SK-N-SH (cell line): ENCODE data around the gene FAHD1. TPM values are rescaled to one million over a fixed set of nuclear protein-coding genes. Genes with fewer than 3 reads are reported as not detected.
A peak's percentile ranks its signal among the peaks of the same experiment; 100 is the strongest.

Experiments
- CTCF ChIA-PET: fragments of 300-600, 350-600 bp; formaldehyde crosslinking; extraction: SDS; loops from one replicate; lab custom pipeline; 2021; lab: Yijun Ruan, JAX
- POLR2A ChIA-PET: fragments of 350-600 bp; sonication (Branson Sonifier 250); formaldehyde crosslinking; extraction: SDS; loops from one replicate; lab custom pipeline; 2020; ENCODE audit warnings: antibody characterized with exemption, inconsistent platforms; lab: Yijun Ruan, JAX
- DNase-seq: peaks from one replicate; pipeline ENCODE4 v3.0.0; 2012
- H2AFZ ChIP-seq: fragments of 200-600 bp; sonication (generic); 2 replicates; pipeline ENCODE4 v1.8.1; 2016; ENCODE audit warnings: antibody characterized with exemption, mild to moderate bottlenecking, low read depth
- H3F3A ChIP-seq: fragments of 200-600 bp; sonication (generic); replicated peaks from 2 replicates; pipeline ENCODE3; 2016; ENCODE audit warnings: antibody characterized with exemption, mild to moderate bottlenecking; ENCODE audit not compliant: insufficient read depth
- H3K27ac ChIP-seq, 2 experiments: fragments of 200-500 bp in 1 of 2; fragments of 200-600 bp in 1 of 2; sonication (Bioruptor generic) in 1 of 2; sonication (generic), shearing (Covaris generic) in 1 of 2; 2 replicates each; pipeline versions ENCODE4 v1.5.1 to v1.6.1; 2014 to 2016; ENCODE audit warnings: low read depth in 2 of 2, inconsistent platforms in 1 of 2, low read length in 1 of 2, mild to moderate bottlenecking in 1 of 2, mixed read lengths in 1 of 2
- H3K27me3 ChIP-seq: fragments of 200-600 bp; sonication (generic), shearing (Covaris generic); 2 replicates; pipeline ENCODE4 v1.6.1; 2016; ENCODE audit warnings: mixed run types; ENCODE audit not compliant: insufficient read depth
- H3K36me3 ChIP-seq, 2 experiments: fragments of 200-500 bp in 1 of 2; fragments of 200-600 bp in 1 of 2; sonication (Bioruptor generic) in 1 of 2; sonication (generic) in 1 of 2; replicated peaks in 1 of 2; 2 replicates each; pipeline versions ENCODE3 to v1.5.1; 2014 to 2016; ENCODE audit warnings: low read length in 1 of 2, mild to moderate bottlenecking in 1 of 2; ENCODE audit not compliant: insufficient read depth in 2 of 2, control insufficient read depth in 1 of 2
- H3K4me1 ChIP-seq, 2 experiments: fragments of 200-500 bp in 1 of 2; fragments of 200-600 bp in 1 of 2; sonication (Bioruptor generic) in 1 of 2; sonication (generic), shearing (Covaris generic) in 1 of 2; 2 replicates each; pipeline versions ENCODE4 v1.5.1 to v1.6.1; 2014 to 2016; ENCODE audit warnings: low read depth in 1 of 2, low read length in 1 of 2, mixed run types in 1 of 2; ENCODE audit not compliant: insufficient read depth in 2 of 2, control insufficient read depth in 1 of 2
- H3K4me2 ChIP-seq: fragments of 200-600 bp; sonication (generic), shearing (Covaris generic); 2 replicates; pipeline ENCODE4 v1.6.1; 2017; ENCODE audit warnings: mixed run types
- H3K4me3 ChIP-seq, 2 experiments: fragments of 200-500 bp in 1 of 2; fragments of 200-600 bp in 1 of 2; sonication (Bioruptor generic) in 1 of 2; sonication (generic), shearing (Covaris generic) in 1 of 2; 2 replicates each; pipeline versions ENCODE4 v1.5.1 to v1.8.1; 2014 to 2016; ENCODE audit warnings: low read depth in 2 of 2, inconsistent platforms in 1 of 2, low read length in 1 of 2, mild to moderate bottlenecking in 1 of 2, mixed read lengths in 1 of 2, moderate library complexity in 1 of 2
- H3K79me2 ChIP-seq: fragments of 200-600 bp; sonication (generic); 2 replicates; pipeline ENCODE4 v1.8.1; 2017; ENCODE audit warnings: mild to moderate bottlenecking; ENCODE audit not compliant: insufficient read depth
- H3K9ac ChIP-seq: fragments of 200-600 bp; sonication (generic); 2 replicates; pipeline ENCODE4 v1.6.1; 2017; ENCODE audit warnings: mixed run types
- H3K9me2 ChIP-seq: fragments of 200-600 bp; sonication (generic); 2 replicates; pipeline ENCODE4 v1.6.1; 2017; ENCODE audit warnings: mixed run types
- H3K9me3 ChIP-seq: fragments of 200-600 bp; sonication (generic); 2 replicates; pipeline ENCODE4 v1.6.1; 2017; ENCODE audit warnings: mixed run types, mild to moderate bottlenecking, moderate library complexity
- H4K20me1 ChIP-seq: fragments of 200-600 bp; sonication (generic); 2 replicates; pipeline ENCODE4 v1.6.1; 2017; ENCODE audit warnings: mild to moderate bottlenecking, mixed run types; ENCODE audit not compliant: insufficient read depth
- CHD2 ChIP-seq: fragments of 150-350 bp; IDR thresholded peaks from 2 replicates; pipeline ENCODE4 v1.6.1; 2018; ENCODE audit warnings: low read length; ENCODE audit not compliant: partially characterized antibody
- FOXM1 ChIP-seq: IDR thresholded peaks from 2 replicates; pipeline ENCODE4 v1.4.0; 2012; ENCODE audit warnings: low read depth, mild to moderate bottlenecking
- GABPA ChIP-seq: IDR thresholded peaks from 2 replicates; pipeline ENCODE4 v1.4.0; 2012; ENCODE audit warnings: low read depth, mild to moderate bottlenecking
- MAX ChIP-seq: IDR thresholded peaks from 2 replicates; pipeline ENCODE4 v1.4.0; 2012; ENCODE audit warnings: low read depth
- NRF1 ChIP-seq: IDR thresholded peaks from 2 replicates; pipeline ENCODE4 v1.6.1; 2012; ENCODE audit warnings: low read depth, mild to moderate bottlenecking, low read length
- POLR2AphosphoS5 ChIP-seq: IDR thresholded peaks from 2 replicates; pipeline ENCODE4 v1.6.1; 2012; ENCODE audit warnings: low read depth, low read length
- RFX5 ChIP-seq: IDR thresholded peaks from 2 replicates; pipeline ENCODE4 v1.6.1; 2012; ENCODE audit warnings: mild to moderate bottlenecking, improper control_type of control experiment, low read length
- ZBTB33 ChIP-seq: IDR thresholded peaks from 2 replicates; pipeline ENCODE4 v1.4.0; 2012; ENCODE audit warnings: low read depth, borderline replicate concordance
- WGBS: methylation state at CpG from one replicate; pipeline ENCODE4 v1.1.6; 2017; ENCODE audit warnings: low lambda C conversion rate; 5-methylcytosine and 5-hydroxymethylcytosine counted together
- polyA plus RNA-seq, 3 experiments: library from polyadenylated mRNA; depleted of rRNA; stranded (reverse); fragments of >200 nt; gene quantifications; 2 replicates each; pipeline ENCODE4 v1.2.3, GENCODE V29; 2012
- TF ChIP-seq, protein P1 (sequence below): IDR thresholded peaks from 2 replicates; pipeline ENCODE4; 2012
- TF ChIP-seq, protein P2 (sequence below): IDR thresholded peaks from 2 replicates; pipeline ENCODE4 v1.6.1; 2012; ENCODE audit warnings: mild to moderate bottlenecking, low read depth, low read length, moderate library complexity
- TF ChIP-seq, protein P3 (sequence below): fragments of 150-350 bp; IDR thresholded peaks from 2 replicates; pipeline ENCODE4 v1.6.1; 2016; ENCODE audit warnings: mild to moderate bottlenecking, low read depth, low read length

The FAHD1 gene
- polyA plus RNA-seq, 1 of the 3 experiments (the other 2 are of a cell fraction), result 59.0 TPM

DNA sequence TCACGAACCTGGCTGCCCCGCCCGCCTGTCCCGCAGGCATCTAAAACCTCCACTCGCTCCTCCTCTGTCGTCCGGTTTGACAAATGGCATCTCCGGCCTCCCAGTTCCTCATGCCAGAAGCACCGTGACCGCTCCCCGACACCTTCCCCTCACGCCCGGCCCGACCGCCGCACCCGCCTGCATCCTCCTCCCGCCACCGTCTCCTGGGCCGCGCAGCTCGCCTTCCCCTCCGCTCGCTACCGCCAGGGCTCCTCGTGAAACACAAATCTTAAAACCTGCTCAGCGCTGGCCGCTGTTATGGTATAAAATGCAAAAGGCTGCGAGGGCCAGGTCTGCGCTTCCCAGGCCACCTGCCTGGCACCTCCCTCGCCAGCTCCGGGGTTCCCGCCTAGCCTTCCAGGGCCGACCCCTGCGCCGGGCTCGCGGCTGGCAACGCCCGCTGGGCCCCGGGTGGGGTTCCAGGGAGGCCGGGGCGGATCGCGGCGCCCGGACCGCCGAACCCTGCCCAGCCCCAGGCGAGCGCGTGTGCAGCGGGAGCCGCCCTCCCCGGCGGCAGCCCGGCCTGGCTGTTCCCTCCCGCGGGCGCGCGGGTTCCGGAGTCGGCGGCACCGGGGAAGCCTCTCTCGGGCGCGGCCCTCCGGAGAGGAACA lies 45.1 kb upstream of the FAHD1 start:
- TF ChIP-seq, protein P1, sequence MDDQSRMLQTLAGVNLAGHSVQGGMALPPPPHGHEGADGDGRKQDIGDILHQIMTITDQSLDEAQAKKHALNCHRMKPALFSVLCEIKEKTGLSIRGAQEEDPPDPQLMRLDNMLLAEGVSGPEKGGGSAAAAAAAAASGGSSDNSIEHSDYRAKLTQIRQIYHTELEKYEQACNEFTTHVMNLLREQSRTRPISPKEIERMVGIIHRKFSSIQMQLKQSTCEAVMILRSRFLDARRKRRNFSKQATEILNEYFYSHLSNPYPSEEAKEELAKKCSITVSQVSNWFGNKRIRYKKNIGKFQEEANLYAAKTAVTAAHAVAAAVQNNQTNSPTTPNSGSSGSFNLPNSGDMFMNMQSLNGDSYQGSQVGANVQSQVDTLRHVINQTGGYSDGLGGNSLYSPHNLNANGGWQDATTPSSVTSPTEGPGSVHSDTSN, result peak; percentile 16; the same call in 1 of the 2 replicates
- TF ChIP-seq, protein P2, sequence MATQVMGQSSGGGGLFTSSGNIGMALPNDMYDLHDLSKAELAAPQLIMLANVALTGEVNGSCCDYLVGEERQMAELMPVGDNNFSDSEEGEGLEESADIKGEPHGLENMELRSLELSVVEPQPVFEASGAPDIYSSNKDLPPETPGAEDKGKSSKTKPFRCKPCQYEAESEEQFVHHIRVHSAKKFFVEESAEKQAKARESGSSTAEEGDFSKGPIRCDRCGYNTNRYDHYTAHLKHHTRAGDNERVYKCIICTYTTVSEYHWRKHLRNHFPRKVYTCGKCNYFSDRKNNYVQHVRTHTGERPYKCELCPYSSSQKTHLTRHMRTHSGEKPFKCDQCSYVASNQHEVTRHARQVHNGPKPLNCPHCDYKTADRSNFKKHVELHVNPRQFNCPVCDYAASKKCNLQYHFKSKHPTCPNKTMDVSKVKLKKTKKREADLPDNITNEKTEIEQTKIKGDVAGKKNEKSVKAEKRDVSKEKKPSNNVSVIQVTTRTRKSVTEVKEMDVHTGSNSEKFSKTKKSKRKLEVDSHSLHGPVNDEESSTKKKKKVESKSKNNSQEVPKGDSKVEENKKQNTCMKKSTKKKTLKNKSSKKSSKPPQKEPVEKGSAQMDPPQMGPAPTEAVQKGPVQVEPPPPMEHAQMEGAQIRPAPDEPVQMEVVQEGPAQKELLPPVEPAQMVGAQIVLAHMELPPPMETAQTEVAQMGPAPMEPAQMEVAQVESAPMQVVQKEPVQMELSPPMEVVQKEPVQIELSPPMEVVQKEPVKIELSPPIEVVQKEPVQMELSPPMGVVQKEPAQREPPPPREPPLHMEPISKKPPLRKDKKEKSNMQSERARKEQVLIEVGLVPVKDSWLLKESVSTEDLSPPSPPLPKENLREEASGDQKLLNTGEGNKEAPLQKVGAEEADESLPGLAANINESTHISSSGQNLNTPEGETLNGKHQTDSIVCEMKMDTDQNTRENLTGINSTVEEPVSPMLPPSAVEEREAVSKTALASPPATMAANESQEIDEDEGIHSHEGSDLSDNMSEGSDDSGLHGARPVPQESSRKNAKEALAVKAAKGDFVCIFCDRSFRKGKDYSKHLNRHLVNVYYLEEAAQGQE, result no peak
- Histone ChIP-seq H3F3A (peaks cover 8% of the 10 kb centered on the region), H3K27ac (peak overlapping the region; percentile 20 to 32; a peak in 2 of 4 replicates), H3K4me3 (peak overlapping the region; percentile 77 to 90), H4K20me1 (peaks cover 13% of the 10 kb centered on the region; the same call in 1 of the 2 replicates), H3K27me3 (no peaks in the 10 kb centered on the region), H3K4me2 (peak overlapping the region; percentile 91), H3K9ac (peak overlapping the region; percentile 73), H3K36me3 (peaks cover 3 to 36% of the 10 kb centered on the region in 2 experiments), H3K79me2 (peaks cover 52% of the 10 kb centered on the region), H3K9me3 (no peaks in the 10 kb centered on the region), H3K9me2 (no peaks in the 10 kb centered on the region), H2AFZ (no peak overlapping the region), H3K4me1 (peaks cover 0 to 8% of the 10 kb centered on the region in 2 experiments; a peak in 1 of 4 replicates)
- POLR2A ChIA-PET, result interaction anchor here (1.1 to 2.2 kb wide), 6 partner anchors 10 to 183 kb away, joined by 3 to 24 read pairs (median 6); partner anchors contain the start of genes EME2, FAHD1, HAGH and MRPS34
- DNase-seq, result peak; percentile 70
- WGBS, result 14% methylated on average over 8 of the region's 70 CpGs
- CTCF ChIA-PET, result interaction anchor here (0.8 to 4.3 kb wide), 5 partner anchors 8 to 74 kb away, joined by 3 to 40 read pairs (median 4); partner anchors contain the start of genes EME2 and MRPS34

DNA sequence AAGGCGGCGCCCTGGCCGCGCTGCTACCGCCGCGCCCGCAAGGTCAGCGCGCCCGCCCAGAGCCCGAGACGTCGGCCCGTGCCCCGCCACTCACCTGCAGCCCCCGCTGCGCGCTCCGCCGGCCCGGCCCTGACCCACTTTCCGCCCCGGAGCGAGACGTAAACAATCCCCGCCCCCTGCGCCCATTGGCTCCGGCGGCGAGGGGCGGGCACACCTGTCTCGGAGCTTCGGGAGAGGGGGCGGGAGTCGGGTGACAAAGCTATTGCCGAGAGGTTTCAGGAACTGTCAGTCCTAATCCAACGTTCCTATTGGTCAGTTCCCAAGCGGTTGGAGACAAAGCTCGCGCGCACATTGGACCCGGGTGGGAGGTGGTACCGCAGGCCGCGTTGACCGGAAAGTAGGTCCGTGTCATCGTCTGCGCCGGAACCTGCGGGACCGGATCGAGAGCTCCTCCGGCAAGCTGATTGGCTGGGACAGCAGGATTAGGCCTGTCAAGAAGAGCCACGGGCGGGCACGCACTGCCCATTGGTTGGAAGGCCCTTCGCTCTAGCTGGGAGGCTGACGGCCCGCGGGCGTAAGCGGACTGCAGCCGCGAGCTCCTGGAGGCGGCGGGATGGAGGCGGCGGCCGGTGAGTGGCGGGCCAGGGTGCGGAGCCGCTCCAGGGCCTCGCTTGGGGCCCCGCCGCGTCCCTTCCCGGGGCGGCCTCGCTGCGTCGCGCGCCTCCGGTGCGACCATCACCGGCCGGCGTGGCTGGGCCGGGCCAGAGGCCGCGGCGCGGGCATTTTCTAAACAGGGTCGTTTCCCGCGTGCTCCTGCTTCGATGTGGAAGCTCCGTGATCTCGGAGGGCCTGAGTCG lies 44.4 kb upstream of the FAHD1 start, which contains the start of the genes NUBP2 and SPSB3:
Gene NUBP2 (plus strand): TSS at position 553 of the 857 bp plus-strand sequence. CDS start 61 bp downstream, at position 614.
Gene SPSB3 (minus strand): TSS at position 164 of the 857 bp plus-strand sequence. CDS start 1,088 bp downstream, outside the sequence.
- Histone ChIP-seq H2AFZ (peak within 1 kb of the TSS; percentile 73; the same call in 1 of the 2 replicates), H3K27me3 (no peaks in the 10 kb centered on the region), H3K36me3 (peaks cover 3 to 35% of the 10 kb centered on the region in 2 experiments), H3K4me2 (peak within 1 kb of the TSS; percentile 91), H3K4me1 (peaks cover 0 to 8% of the 10 kb centered on the region in 2 experiments; a peak in 1 of 4 replicates), H3K9ac (peak within 1 kb of the TSS; percentile 82), H4K20me1 (peaks cover 13% of the 10 kb centered on the region; the same call in 1 of the 2 replicates), H3K27ac (peak within 1 kb of the TSS; percentile 48 to 53), H3K79me2 (peaks cover 54% of the 10 kb centered on the region), H3K4me3 (peak within 1 kb of the TSS; percentile 84 to 90), H3K9me2 (no peaks in the 10 kb centered on the region), H3F3A (peaks cover 8% of the 10 kb centered on the region), H3K9me3 (no peaks in the 10 kb centered on the region)
- DNase-seq, result peak; percentile 97
- ChIA-PET CTCF (interaction anchor here (0.8 to 4.3 kb wide), 6 partner anchors 9 to 176 kb away, joined by 3 to 40 read pairs (median 4); partner anchors contain the start of genes EME2 and MRPS34), POLR2A (interaction anchor here (0.9 to 2.2 kb wide), 8 partner anchors 9 to 362 kb away, joined by 3 to 24 read pairs (median 4); partner anchors contain the start of genes EME2, FAHD1, MRPS34 and NME3)
- WGBS, result 2% methylated on average over 16 of the region's 102 CpGs
- TF ChIP-seq RFX5 (peak; percentile 62; the same call in 1 of the 2 replicates), POLR2AphosphoS5 (no peak; the same call in 1 of the 2 replicates), NRF1 (0 out of 2 replicates have a peak, but pooled peaks have one; percentile 2), GABPA (peak; percentile 99), FOXM1 (no peak), ZBTB33 (peak; percentile 64; the same call in 1 of the 2 replicates), MAX (peak; percentile 79), CHD2 (peak; percentile 96)
- TF ChIP-seq, protein P1, result peak; percentile 98
- TF ChIP-seq, protein P3, sequence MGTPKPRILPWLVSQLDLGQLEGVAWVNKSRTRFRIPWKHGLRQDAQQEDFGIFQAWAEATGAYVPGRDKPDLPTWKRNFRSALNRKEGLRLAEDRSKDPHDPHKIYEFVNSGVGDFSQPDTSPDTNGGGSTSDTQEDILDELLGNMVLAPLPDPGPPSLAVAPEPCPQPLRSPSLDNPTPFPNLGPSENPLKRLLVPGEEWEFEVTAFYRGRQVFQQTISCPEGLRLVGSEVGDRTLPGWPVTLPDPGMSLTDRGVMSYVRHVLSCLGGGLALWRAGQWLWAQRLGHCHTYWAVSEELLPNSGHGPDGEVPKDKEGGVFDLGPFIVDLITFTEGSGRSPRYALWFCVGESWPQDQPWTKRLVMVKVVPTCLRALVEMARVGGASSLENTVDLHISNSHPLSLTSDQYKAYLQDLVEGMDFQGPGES, result peak; percentile 78
